ENCODE data around the gene ISL2. TPM values are rescaled to one million over a fixed set of nuclear protein-coding genes. Genes with fewer than 3 reads are reported as not detected.

The ISL2 gene
- total and polyA plus RNA-seq, 2 of the 13 experiments (the other 11 are each of a cell fraction or from before 2014, with no cell fraction given) = 4.3 to 5.1 TPM

GRCh38 chr15:76336254-76337058 lies at the start of gene ISL2 (continued):
- TF ChIP-seq DZIP1 (CRISPR knock-in tag; IDR thresholded peaks at IDR 0.05) (no peak), HDAC6 (IDR thresholded peaks at IDR 0.05; ENCODE audit: low read depth, low read length) (no peak), CERS6 (CRISPR knock-in tag; IDR thresholded peaks at IDR 0.05) (no peak), ZBTB43 (CRISPR knock-in tag; conservative IDR thresholded peaks at IDR 0.05) (no peak), DNMT1 (CRISPR knock-in tag; IDR thresholded peaks at IDR 0.05) (no peak), FOXP4 (CRISPR knock-in tag; IDR thresholded peaks at IDR 0.05) (0 out of 2 replicates have a peak, but pooled peaks have one; percentile 39), ZNF597 (CRISPR knock-in tag; IDR thresholded peaks at IDR 0.05) (no peak), KMT2B (CRISPR knock-in tag; IDR thresholded peaks at IDR 0.05) (0 out of 2 replicates have a peak, but pooled peaks have one; percentile 34), HNF4G (IDR thresholded peaks at IDR 0.05; ENCODE audit: borderline replicate concordance, low read depth, low read length) (no peak), HNF4G (CRISPR knock-in tag; IDR thresholded peaks at IDR 0.05; ENCODE audit: borderline replicate concordance, low read depth) (no peak), SMAD3 (CRISPR knock-in tag; IDR thresholded peaks at IDR 0.05) (peak; percentile 57; the same call in 1 of the 2 replicates), FOXJ3 (CRISPR knock-in tag; IDR thresholded peaks at IDR 0.05; ENCODE audit: borderline replicate concordance) (no peak), TBX2 (CRISPR knock-in tag; IDR thresholded peaks at IDR 0.05; ENCODE audit: borderline replicate concordance) (peak; percentile 60; the same call in 1 of the 2 replicates), ZSCAN9 (CRISPR knock-in tag; IDR thresholded peaks at IDR 0.05; ENCODE audit: borderline replicate concordance) (no peak), HES4 (CRISPR knock-in tag; IDR thresholded peaks at IDR 0.05; ENCODE audit: borderline replicate concordance) (no peak), MED8 (CRISPR knock-in tag; IDR thresholded peaks at IDR 0.05; ENCODE audit: insufficient replicate concordance) (peak; percentile 42), NFATC3 (CRISPR knock-in tag; IDR thresholded peaks at IDR 0.05) (no peak), ZNF772 (CRISPR knock-in tag; IDR thresholded peaks at IDR 0.05) (no peak), KLF16 (CRISPR knock-in tag; IDR thresholded peaks at IDR 0.05) (no peak), ZNF264 (CRISPR knock-in tag; IDR thresholded peaks at IDR 0.05) (peak; percentile 49; the same call in 1 of the 2 replicates)
